GM12878 (cell line): ENCODE measurements around the gene RAD18. TPM values are rescaled to one million over a fixed set of nuclear protein-coding genes. Genes with fewer than 3 reads are reported as not detected.

Experiments used
- ATAC-seq: fragments of 200-7000 bp; cut with Tn5 transposase; 3 replicates; pipeline ENCODE4 v1.9.1; 2020; ENCODE audit warnings: mild to moderate bottlenecking, moderate library complexity
- BruUV-seq: library from RNA; stranded (reverse); fragments of 400-500 nt; replicated peaks from 2 replicates; lab custom pipeline; 2021; lab: Mats Ljungman, UMichigan
- CTCF ChIA-PET: fragments of 300-600 bp; sonication (Branson Sonifier 250); formaldehyde crosslinking; extraction: SDS; loops from one replicate; lab custom pipeline; 2021; ENCODE audit warnings: inconsistent platforms; lab: Yijun Ruan, JAX
- POLR2A ChIA-PET: fragments of 350-600 bp; formaldehyde crosslinking; extraction: SDS; loops from one replicate; lab custom pipeline; 2021; ENCODE audit warnings: inconsistent platforms; lab: Charles Lee
- RAD21 ChIA-PET: fragments of 300-600 bp; sonication (Branson Sonifier 250); formaldehyde crosslinking; loops from one replicate; lab custom pipeline; 2023; ENCODE audit warnings: antibody characterized with exemption; ENCODE audit not compliant: unreplicated experiment; lab: Charles Lee
- SMC1A ChIA-PET: fragments of 300-600 bp; sonication (Branson Sonifier 250); formaldehyde crosslinking; loops from one replicate; lab custom pipeline; 2023; ENCODE audit not compliant: unreplicated experiment, uncharacterized antibody; lab: Charles Lee
- DNase-seq: peaks from one replicate; pipeline ENCODE4 v3.0.0-alpha.2; 2011; ENCODE audit warnings: low read depth, low spot score
- FAIRE-seq: peaks from 3 replicates; lab custom pipeline; 2011; peaks lifted over from hg19 to GRCh38; lab: Jason Lieb, UNC
- H2AFZ ChIP-seq: 2 replicates; pipeline ENCODE4 v1.6.0; 2011; ENCODE audit warnings: low read depth, low read length, control low read depth; ENCODE audit not compliant: control insufficient read depth
- H3K27ac ChIP-seq: 2 replicates; pipeline ENCODE4 v1.5.1; 2011; ENCODE audit warnings: control low read depth; ENCODE audit not compliant: control insufficient read depth, insufficient read depth
- H3K27me3 ChIP-seq, 2 experiments: replicated peaks in 1 of 2; 2 replicates each; pipeline versions ENCODE4 v1.6.0 to v1.6.1; 2011; ENCODE audit warnings: low read length in 1 of 2; ENCODE audit not compliant: control insufficient read depth in 2 of 2, insufficient read depth in 2 of 2
- H3K36me3 ChIP-seq, 2 experiments: 2 replicates each; pipeline ENCODE4 v1.5.1; 2011; ENCODE audit warnings: low read length in 1 of 2; ENCODE audit not compliant: control insufficient read depth in 2 of 2, insufficient read depth in 2 of 2
- H3K4me1 ChIP-seq: 2 replicates; pipeline ENCODE4 v1.6.1; 2011; ENCODE audit warnings: mild to moderate bottlenecking, low read length, moderate library complexity, mixed read lengths; ENCODE audit not compliant: control insufficient read depth, insufficient read depth
- H3K4me2 ChIP-seq: 2 replicates; pipeline ENCODE4 v1.6.0; 2011; ENCODE audit warnings: control low read depth; ENCODE audit not compliant: control insufficient read depth, insufficient read depth
- H3K4me3 ChIP-seq: fragments of 200-600 bp; sonication (generic); 2 replicates; pipeline ENCODE4 v1.5.1; 2016
- H3K79me2 ChIP-seq: 2 replicates; pipeline ENCODE4 v1.6.0; 2011; ENCODE audit warnings: low read length; ENCODE audit not compliant: control insufficient read depth, insufficient read depth
- H3K9ac ChIP-seq: 2 replicates; pipeline ENCODE4 v1.8.0; 2011; ENCODE audit warnings: low read length, control low read depth, mixed read lengths; ENCODE audit not compliant: control insufficient read depth, insufficient read depth
- H3K9me3 ChIP-seq: replicated peaks from 3 replicates; pipeline ENCODE4 v1.5.1; 2011; ENCODE audit warnings: mild to moderate bottlenecking, low read length; ENCODE audit not compliant: control insufficient read depth, insufficient read depth
- H4K20me1 ChIP-seq: 2 replicates; pipeline ENCODE4 v1.6.0; 2011; ENCODE audit not compliant: control insufficient read depth, insufficient read depth
- ATF7 ChIP-seq: fragments of 450-650 bp; IDR thresholded peaks from 2 replicates; pipeline ENCODE4 v1.6.1; 2016; ENCODE audit warnings: low read depth, mild to moderate bottlenecking
- CHD1 ChIP-seq: IDR thresholded peaks from 2 replicates; pipeline ENCODE4 v1.6.1; 2012; ENCODE audit warnings: low read depth, low read length, improper control_type of control experiment
- ETV6 ChIP-seq, 2 experiments: fragments of 450-650 bp in 1 of 2; IDR thresholded peaks in 1 of 2; conservative IDR thresholded peaks in 1 of 2; 2 replicates each; pipeline ENCODE4 v1.6.1; 2014; ENCODE audit warnings: antibody characterized with exemption in 1 of 2, borderline replicate concordance in 1 of 2, low read depth in 1 of 2, mild to moderate bottlenecking in 1 of 2, moderate library complexity in 1 of 2
- NFIC ChIP-seq: IDR thresholded peaks from 2 replicates; pipeline ENCODE4 v1.6.1; 2012; ENCODE audit warnings: low read depth, mild to moderate bottlenecking, inconsistent platforms, low read length, moderate library complexity
- NRF1 ChIP-seq: conservative IDR thresholded peaks from 2 replicates; pipeline ENCODE4 v1.6.1; 2011; ENCODE audit warnings: mild to moderate bottlenecking, low read depth, low read length, improper control_type of control experiment
- RB1 ChIP-seq: fragments of 450-650 bp; formaldehyde crosslinking; IDR thresholded peaks from 2 replicates; pipeline ENCODE4 v1.6.1; 2017; ENCODE audit warnings: mild to moderate bottlenecking, borderline replicate concordance
- RCOR1 ChIP-seq: conservative IDR thresholded peaks from 2 replicates; pipeline ENCODE4 v1.6.1; 2012; ENCODE audit warnings: low read depth, low read length, improper control_type of control experiment
- TAF1 ChIP-seq: IDR thresholded peaks from 2 replicates; pipeline ENCODE4 v1.6.1; 2011; ENCODE audit warnings: mild to moderate bottlenecking, low read depth, low read length, borderline replicate concordance
- TCF3 ChIP-seq: IDR thresholded peaks from 2 replicates; pipeline ENCODE4 v1.6.1; 2012; ENCODE audit warnings: low read depth, mild to moderate bottlenecking, low read length, borderline replicate concordance; ENCODE audit not compliant: insufficient read depth
- ZNF384 ChIP-seq: IDR thresholded peaks from 2 replicates; pipeline ENCODE4 v1.6.1; 2012; ENCODE audit warnings: low read depth, mild to moderate bottlenecking, low read length, improper control_type of control experiment, borderline replicate concordance
- WGBS: methylation state at CpG from one replicate; pipeline ENCODE4 v1.1.6; 2016; ENCODE audit warnings: low lambda C conversion rate; ENCODE audit not compliant: insufficient replicate concordance, insufficient coverage; ENCODE audit errors: missing lambda C conversion rate; 5-methylcytosine and 5-hydroxymethylcytosine counted together
- in situ Hi-C: fragments of 300-500 bp; cut with MboI; formaldehyde crosslinking; loops from 9 replicates; pipeline ENCODE4 v1.14.3; 2018; ENCODE audit warnings: mixed read lengths
- intact Hi-C: fragments of 100-400 bp; cut with micrococcal nuclease; formaldehyde crosslinking; loops from one replicate; pipeline ENCODE4 v1.14.2; 2022; ENCODE audit not compliant: unreplicated experiment
- polyA plus RNA-seq, 11 experiments: library from polyadenylated mRNA; depleted of rRNA in 4 of 11; unstranded in 6 of 11; stranded (reverse) in 5 of 11; fragments of >200 nt; fragmentation: Nextera tagmentation in 4 of 11; fragmentation: Illumina TruSeq in 1 of 11; extraction: Ambion mirVana in 4 of 11; extraction: Trizol in 1 of 11; gene quantifications; 1 replicate in 1 of 11; 2 replicates in 10 of 11; pipeline versions ENCODE4 v1.2.1 to v1.2.3, GENCODE V29; 2011 to 2016; ENCODE audit warnings: inconsistent platforms in 2 of 11, missing spikeins in 2 of 11, low read depth in 1 of 11
- total RNA-seq, 4 experiments: library from RNA; depleted of rRNA in 3 of 4; stranded (reverse); fragments of >200 nt in 3 of 4; fragmentation: Illumina TruSeq in 1 of 4; extraction: Trizol in 1 of 4; gene quantifications; 2 replicates each; pipeline versions ENCODE4 v1.2.1 to v1.2.3, GENCODE V29; 2013 to 2021
- TF ChIP-seq, protein P1 (sequence below): IDR thresholded peaks from 2 replicates; pipeline ENCODE4 v1.6.1; 2011; ENCODE audit warnings: low read depth, low read length, improper control_type of control experiment, borderline replicate concordance

The RAD18 gene
- total and polyA plus RNA-seq, 10 of the 15 experiments (the other 5 are each of a cell fraction or from before 2014, with no cell fraction given): 8.7 to 38.6 (median 19.2) TPM

DNA sequence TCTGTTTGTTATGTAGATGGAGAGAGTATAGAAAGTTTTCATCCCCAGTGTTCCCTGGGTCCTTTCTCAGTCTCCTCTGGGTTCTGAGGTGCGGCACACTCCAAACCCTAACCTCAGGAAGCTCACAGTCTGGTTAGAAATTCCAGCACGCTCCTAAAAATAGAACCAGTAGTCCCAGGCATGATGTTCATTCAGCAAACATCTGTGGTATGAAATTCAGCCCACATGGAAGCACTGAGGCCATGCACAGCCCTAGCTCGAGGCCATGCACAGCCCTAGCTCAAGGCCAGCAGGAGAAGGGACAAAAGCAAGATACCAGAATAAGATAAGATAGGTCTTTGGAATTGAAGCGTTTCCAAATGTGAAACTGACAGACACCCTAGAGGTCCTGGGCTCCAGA is 111.6 kb downstream of the RAD18 start:
- no peaks in the 10 kb centered on the region for H3K36me3 ChIP-seq
- no peaks in the 10 kb centered on the region for H4K20me1 ChIP-seq
- SMC1A ChIA-PET: no interaction called here
- TF ChIP-seq TCF3 (no peak), RCOR1 (no peak), ATF7 (no peak), CHD1 (no peak), RB1 (no peak), ETV6 (conservative IDR thresholded peaks at IDR 0.05 in 1 of 2, IDR thresholded peaks at IDR 0.05 in 1 of 2; ENCODE audit: borderline replicate concordance in 1 of 2, low read depth in 1 of 2) (no peak), ZNF384 (no peak), NRF1 (no peak), NFIC (no peak), TAF1 (no peak)
- TF ChIP-seq, protein P1, sequence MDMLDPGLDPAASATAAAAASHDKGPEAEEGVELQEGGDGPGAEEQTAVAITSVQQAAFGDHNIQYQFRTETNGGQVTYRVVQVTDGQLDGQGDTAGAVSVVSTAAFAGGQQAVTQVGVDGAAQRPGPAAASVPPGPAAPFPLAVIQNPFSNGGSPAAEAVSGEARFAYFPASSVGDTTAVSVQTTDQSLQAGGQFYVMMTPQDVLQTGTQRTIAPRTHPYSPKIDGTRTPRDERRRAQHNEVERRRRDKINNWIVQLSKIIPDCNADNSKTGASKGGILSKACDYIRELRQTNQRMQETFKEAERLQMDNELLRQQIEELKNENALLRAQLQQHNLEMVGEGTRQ: no peak
- no peak for FAIRE-seq
- ATAC-seq: no peak
- no peak overlapping the region for H3K27ac ChIP-seq
- WGBS: 93% methylated on average over 4 of the region's 4 CpGs
- BruUV-seq: no TSS peak
- H3K9ac ChIP-seq: no peak overlapping the region
- no peaks in the 10 kb centered on the region for H3K9me3 ChIP-seq
- H3K4me3 ChIP-seq: no peak overlapping the region
- intact Hi-C loops (no loop called here), in situ Hi-C loops (no loop called here)
- POLR2A ChIA-PET: interaction anchor here (0.6 kb wide), 1 partner anchor 459 kb away, joined by 3 read pairs; no protein-coding TSS in a partner anchor
- CTCF ChIA-PET: no interaction called here
- H3K4me2 ChIP-seq: no peak overlapping the region
- H3K27me3 ChIP-seq: no peaks in the 10 kb centered on the region
- RAD21 ChIA-PET: no interaction called here
- no peak for DNase-seq
- H3K79me2 ChIP-seq: no peaks in the 10 kb centered on the region
- H2AFZ ChIP-seq: no peak overlapping the region
- no peaks in the 10 kb centered on the region for H3K4me1 ChIP-seq
